DMS 273 (cell line): ENCODE measurements around the gene SUPT3H.
"Not testable (repeated sequence)": the region's sequence is repeated elsewhere in the genome, so short reads cannot be mapped to it uniquely, and the experiment has no call there.

Experiments used
- DNase-seq: peaks from one replicate; lab custom pipeline; 2025; ENCODE audit not compliant: unreplicated experiment; lab: John Stamatoyannopoulos, UW

SUPT3H gene

GRCh38 chr6:45327956-45328522 lies 49.7 kb downstream of the SUPT3H start, which contains the start of gene RUNX2:
RUNX2 (plus strand) TSS chr6:45328330; CDS start chr6:45328727, 397 bp downstream.
- DNase-seq = no peak

- no peak for DNase-seq
Measured at GRCh38 chr6:45326698-45327417, 50.9 kb downstream of the SUPT3H start.

GRCh38 chr6:45323656-45324224 lies 54.0 kb downstream of the SUPT3H start:
- no peak for DNase-seq

DNA sequence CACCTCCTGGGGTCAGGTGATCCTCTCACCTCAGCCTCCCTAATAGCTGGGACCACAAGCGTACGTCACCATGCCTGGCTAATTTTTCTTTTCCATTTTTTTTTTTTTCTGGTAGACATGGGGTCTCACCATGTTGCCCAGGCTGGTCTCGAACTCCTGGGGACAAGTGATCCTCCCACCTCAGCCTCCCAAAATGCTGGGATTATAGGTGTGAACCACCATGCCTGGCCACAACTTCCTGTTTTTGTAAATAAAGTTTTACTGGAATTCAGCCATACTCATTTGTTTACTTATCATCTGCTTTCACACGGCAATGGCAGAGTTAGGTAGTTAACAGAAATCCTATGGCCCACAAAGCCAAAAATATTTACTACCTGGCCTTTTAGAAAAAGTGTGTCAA lies 57.4 kb downstream of the SUPT3H start:
- no peak for DNase-seq

DNA sequence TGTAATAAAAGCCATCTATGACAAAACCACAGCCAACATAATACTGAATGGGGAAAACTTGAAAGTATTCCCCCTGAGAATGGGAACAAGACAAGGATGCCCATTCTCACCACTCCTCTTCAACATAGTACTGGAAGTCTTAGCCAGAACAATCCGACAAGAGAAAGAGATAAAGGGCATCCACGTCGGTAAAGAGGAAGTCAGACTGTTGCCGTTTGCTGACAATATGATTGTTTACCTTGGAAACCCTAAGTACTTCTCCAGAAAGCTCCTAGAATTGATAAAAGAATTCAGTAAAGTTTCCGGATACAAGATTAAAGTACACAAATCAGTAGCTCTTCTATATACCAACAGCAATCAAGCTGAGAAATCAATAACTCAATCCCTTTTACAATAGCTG lies 63.6 kb downstream of the SUPT3H start:
- no peak for DNase-seq

DNA sequence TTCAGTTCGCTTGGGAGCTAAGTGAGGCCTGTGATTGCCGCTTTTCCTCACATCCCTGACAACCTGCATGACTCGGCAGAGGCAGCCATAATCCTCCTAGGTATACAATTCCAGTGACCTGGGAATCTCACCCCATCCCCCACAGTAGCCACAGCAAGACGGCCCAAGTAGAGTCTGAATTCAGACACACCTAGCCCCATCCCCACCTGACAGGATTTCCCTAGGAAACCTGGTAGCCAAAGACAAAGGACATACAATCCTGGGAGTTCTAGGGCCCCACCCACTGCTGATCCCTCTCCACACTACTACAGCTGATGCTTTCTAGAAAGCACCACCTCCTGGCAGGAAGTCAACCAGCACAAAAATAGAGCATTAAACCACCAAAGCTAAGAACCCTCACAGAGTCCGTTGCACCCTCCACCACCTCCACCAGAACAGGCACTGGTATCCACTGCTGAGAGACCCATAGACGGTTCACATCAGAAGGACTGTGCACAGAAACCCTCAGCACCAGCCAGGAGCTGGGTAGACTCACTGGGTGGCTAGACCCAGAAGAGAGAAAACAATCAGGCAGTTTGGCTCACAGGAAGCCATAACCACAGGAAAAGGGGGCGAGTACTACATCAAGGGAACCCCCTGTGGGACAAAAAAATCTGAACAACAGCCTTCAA lies 67.5 kb downstream of the SUPT3H start:
- no peak for DNase-seq

- no peak for DNase-seq
Measured at GRCh38 chr6:45305546-45305945, 72.2 kb downstream of the SUPT3H start.

DNA sequence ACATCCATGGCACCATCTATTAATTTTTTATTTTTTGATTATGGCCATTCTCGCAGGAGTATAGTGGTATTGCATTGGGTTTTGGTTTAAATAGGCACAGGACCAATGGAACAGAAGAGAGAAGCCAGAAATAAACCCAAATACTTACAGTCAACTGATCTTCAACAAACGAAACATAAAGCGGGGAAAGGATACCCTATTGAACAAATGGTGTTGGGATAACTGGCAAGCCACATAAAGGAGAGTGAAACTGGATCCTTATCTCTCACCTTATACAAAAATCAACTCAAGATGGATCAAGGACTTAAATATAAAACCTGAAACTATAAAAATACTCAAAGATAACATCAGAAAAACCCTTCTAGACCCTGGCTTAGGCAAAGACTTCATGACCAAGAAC lies 74.9 kb downstream of the SUPT3H start:
- no peak for DNase-seq

DNA sequence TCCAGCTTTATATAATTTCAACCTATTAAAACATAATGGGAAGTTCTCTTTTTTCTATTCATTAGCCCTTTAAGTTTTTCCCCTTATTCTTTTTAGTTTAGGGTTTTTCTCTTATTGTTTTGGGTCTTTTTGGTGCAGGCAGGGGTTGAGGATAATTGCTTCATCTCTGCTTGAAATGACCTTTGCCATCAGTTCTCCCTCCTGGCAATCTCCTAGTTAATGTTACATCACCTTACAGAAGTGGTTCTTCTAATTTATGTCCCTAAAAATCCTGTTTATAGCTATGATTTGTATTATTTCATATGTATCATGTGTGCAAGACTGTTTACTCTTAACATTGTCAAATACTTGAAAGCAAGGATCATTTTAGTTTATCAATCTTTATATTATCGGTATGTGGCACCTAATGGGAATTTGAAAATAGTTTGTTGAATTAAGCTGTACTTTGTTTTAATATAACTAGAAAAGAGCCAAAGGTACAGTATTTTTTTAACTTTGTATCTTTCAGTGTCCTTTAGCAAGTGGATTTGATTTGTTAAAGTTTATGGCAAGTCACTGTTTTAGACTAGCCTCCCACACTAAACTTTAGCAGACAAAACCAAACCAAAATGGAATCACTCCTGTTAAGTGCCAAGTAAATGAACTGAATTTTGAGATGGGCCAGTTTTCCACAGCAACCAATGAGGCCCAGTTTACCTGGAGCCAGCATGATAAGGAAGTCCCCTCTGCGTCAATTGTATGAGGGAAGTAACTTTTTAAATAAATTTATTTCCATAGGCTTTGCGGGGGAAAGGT lies 76.2 kb downstream of the SUPT3H start:
- DNase-seq = no peak

GRCh38 chr6:45300736-45301135 lies 77.0 kb downstream of the SUPT3H start:
- DNase-seq = no peak

GRCh38 chr6:45299096-45299581 lies 78.6 kb downstream of the SUPT3H start:
- no peak for DNase-seq

DNA sequence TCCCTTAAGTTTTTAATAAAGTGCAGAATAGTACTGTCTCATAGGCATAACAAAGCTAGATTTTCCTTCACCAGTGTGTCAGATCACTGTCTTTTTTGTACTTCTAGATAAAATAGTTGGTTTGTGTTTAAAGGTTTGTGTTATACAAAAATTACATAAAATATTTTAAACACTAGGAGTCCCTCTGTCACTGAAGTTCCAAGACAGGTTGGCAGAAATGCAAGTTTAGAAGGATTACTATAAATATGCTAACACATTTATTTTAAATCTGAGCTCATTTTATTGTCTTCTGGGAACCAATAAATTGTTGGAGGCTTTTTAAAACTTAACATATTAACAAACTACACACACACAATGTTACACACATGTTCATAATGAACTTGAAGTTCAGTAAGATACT lies 80.4 kb downstream of the SUPT3H start:
- DNase-seq = no peak

DNA sequence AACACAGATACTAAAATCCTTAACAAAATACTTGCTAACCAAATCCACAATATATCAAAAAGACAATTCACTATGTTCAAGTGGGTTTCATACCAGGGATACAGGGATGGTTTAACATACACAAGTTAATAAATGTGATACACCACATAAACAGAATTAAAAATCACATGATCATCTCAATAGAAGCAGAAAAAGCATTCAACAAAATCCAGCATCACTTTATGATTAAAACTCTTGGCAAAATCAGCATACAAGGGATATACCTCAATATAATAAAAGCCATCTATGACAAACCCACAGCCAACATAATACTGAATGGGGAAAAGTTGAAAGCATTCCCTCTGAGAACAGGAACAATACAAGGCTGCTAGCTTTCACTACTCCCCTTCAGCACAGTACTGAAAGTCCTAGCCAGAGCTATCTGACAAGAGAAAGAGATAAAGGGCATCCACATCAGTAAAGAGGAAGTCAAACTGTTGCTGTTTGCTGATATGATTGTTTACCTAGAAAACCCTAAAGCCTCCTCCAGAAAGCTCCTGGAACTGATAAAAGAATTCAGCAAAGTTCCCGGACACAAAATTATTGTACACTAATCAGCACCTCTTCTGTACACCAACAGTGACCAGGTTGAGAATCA lies 83.6 kb downstream of the SUPT3H start:
- DNase-seq = not testable (repeated sequence)

GRCh38 chr6:45293306-45293705 lies 84.4 kb downstream of the SUPT3H start:
- no peak for DNase-seq

GRCh38 chr6:45289751-45290514 lies 87.8 kb downstream of the SUPT3H start:
- DNase-seq = no peak

- DNase-seq = not testable (repeated sequence)
Measured at GRCh38 chr6:45286707-45287106, 91.0 kb downstream of the SUPT3H start.

- no peak for DNase-seq
Measured at GRCh38 chr6:45278367-45278766, 99.4 kb downstream of the SUPT3H start.

- not testable (repeated sequence) for DNase-seq
Measured at GRCh38 chr6:45277741-45278140, 100.0 kb downstream of the SUPT3H start.

GRCh38 chr6:45275358-45275757 lies 102.4 kb downstream of the SUPT3H start:
- DNase-seq = no peak

DNA sequence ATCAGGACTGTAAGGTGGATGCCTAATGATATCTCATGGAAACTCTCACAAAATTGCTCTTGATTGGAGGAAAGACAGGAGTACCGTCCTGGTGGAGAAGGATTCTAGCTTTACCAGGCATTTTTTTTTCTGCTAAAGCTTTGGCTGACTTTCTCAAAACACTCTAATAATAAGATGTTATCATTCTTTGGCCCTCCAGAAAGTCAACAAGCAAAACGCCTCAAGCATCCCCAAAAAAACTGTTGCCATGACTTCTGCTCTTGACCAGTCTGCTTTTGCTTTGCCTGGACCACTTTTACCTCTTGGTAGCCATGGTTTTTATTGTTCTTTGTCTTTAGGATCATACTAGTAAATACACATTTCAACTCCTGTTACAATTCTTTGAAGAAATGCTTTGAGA lies 105.1 kb downstream of the SUPT3H start:
- no peak for DNase-seq
